GM19372 (cell line): Measurements from ENCODE around the gene TMEM214.

Experiments used
- ATAC-seq: cut with Tn5 transposase; IDR thresholded peaks from one replicate; pipeline ENCODE4 v1.9.1; 2021; ENCODE audit warnings: mild to moderate bottlenecking, low read depth, moderate library complexity; ENCODE audit not compliant: unreplicated experiment

TMEM214 gene

DNA sequence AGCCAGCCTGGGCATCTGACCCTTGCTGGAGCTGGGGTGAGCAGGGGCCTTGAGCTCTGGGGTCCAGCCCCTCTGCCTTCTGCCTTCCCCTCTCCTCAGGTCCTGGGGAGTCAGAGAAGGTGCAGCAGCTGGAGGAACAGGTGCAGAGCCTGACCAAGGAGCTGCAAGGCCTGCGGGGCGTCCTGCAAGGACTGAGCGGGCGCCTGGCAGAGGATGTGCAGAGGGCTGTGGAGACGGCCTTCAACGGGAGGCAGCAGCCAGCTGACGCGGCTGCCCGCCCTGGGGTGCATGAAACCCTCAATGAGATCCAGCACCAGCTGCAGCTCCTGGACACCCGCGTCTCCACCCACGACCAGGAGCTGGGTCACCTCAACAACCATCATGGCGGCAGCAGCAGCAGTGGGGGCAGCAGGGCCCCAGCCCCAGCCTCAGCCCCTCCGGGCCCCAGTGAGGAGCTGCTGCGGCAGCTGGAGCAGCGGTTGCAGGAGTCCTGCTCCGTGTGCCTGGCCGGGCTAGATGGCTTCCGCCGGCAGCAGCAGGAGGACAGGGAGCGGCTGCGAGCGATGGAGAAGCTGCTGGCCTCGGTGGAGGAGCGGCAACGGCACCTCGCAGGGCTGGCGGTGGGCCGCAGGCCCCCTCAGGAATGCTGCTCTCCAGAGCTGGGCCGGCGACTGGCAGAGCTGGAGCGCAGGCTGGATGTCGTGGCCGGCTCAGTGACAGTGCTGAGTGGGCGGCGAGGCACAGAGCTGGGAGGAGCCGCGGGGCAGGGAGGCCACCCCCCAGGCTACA, 49.4 kb downstream of the TMEM214 start:
- no peak for ATAC-seq

DNA sequence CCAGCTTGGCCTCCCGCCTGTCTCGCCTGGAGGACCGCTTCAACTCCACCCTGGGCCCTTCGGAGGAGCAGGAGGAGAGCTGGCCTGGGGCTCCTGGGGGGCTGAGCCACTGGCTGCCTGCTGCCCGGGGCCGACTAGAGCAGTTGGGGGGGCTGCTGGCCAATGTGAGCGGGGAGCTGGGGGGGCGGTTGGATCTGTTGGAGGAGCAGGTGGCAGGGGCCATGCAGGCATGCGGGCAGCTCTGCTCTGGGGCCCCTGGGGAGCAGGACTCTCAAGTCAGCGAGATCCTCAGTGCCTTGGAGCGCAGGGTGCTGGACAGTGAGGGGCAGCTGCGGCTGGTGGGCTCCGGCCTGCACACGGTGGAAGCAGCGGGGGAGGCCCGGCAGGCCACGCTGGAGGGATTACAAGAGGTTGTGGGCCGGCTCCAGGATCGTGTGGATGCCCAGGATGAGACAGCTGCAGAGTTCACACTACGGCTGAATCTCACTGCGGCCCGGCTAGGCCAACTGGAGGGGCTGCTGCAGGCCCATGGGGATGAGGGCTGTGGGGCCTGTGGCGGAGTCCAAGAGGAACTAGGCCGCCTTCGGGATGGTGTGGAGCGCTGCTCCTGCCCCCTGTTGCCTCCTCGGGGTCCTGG, 50.1 kb downstream of the TMEM214 start:
- no peak for ATAC-seq

DNA sequence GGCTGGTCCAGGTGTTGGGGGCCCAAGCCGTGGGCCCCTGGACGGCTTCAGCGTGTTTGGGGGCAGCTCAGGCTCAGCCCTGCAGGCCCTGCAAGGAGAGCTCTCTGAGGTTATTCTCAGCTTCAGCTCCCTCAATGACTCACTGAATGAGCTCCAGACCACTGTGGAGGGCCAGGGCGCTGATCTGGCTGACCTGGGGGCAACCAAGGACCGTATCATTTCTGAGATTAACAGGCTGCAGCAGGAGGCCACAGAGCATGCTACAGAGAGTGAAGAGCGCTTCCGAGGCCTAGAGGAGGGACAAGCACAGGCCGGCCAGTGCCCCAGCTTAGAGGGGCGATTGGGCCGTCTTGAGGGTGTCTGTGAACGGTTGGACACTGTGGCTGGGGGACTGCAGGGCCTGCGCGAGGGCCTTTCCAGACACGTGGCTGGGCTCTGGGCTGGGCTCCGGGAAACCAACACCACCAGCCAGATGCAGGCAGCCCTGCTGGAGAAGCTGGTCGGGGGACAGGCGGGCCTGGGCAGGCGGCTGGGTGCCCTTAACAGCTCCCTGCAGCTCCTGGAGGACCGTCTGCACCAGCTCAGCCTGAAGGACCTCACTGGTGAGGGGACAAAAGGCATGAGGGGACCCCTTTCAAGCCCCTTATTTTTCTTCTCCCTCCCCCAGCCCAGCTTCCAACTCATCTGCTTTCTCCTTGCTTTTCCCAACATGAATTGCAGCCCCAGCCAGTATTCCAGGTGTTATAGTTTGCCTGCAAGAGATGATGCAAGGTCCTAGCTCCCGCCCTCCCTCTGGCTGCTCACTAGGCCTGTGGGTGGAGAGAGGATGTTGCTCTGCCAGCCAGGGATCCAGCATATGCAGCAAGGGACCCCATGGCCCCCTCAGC, 50.9 kb downstream of the TMEM214 start:
- no peak for ATAC-seq

DNA sequence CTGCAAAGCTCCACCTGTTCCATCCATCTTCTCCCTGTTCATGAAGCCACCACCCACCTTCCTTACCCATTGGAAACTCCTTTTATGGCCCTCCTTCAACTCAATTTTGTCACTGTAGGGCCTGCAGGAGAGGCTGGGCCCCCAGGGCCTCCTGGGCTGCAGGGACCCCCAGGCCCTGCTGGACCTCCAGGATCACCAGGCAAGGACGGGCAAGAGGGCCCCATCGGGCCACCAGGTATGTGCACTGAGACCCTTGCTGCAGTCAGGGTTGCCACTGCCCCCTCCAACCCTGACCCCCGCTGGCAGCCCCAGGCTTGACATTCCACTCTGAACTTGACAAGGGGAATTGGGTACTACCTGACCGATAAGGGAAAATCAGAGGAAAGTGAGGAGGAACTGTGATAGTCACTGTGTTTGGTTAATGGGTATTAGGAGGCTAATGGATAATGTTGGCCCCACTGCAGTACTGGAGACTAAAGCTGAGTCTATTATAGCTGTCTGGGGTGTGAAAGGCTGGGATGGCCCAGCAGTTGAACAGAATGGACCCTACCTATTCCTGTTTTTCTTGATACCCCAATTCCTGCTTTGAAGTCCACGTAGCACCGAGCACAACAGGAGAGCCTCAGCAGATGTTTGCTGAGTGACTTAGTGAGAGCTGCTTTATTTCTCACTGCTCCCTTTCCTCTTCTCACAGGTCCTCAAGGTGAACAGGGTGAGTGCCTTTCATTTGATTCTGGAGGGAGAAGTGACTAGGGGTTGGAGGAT, 51.7 kb downstream of the TMEM214 start:
- ATAC-seq, result no peak

DNA sequence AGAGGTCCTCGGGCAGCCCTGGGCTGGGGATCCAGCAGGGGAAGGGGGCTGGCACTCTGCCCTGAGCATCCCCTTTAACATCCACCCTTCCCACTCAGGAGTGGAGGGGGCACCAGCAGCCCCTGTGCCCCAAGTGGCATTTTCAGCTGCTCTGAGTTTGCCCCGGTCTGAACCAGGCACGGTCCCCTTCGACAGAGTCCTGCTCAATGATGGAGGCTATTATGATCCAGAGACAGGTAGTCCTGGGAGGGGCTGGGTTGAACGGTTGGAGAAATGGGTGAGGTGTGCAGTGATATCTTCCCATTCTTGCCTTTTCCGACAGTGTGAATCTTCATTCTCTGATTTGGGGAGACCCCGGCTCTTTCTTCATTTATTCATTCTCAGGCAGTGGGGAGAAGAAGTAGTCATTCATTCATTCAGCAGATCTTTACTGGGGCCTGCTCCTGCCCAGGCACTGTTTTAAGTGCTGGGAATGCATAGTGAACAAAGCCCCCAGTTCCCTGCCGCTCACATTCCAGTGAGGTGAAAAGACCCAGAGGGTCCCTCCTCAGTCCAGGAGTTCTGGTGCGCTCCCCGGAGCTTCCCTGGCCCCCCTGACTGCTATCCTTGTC, 52.4 kb downstream of the TMEM214 start:
- ATAC-seq, result no peak

DNA sequence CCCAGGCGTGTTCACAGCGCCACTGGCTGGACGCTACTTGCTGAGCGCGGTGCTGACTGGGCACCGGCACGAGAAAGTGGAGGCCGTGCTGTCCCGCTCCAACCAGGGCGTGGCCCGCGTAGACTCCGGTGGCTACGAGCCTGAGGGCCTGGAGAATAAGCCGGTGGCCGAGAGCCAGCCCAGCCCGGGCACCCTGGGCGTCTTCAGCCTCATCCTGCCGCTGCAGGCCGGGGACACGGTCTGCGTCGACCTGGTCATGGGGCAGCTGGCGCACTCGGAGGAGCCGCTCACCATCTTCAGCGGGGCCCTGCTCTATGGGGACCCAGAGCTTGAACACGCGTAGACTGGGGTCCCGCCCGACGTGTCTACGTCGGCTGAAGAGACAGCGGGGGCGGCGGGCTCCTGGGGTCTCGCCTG, 52.9 kb downstream of the TMEM214 start:
- no peak for ATAC-seq

DNA sequence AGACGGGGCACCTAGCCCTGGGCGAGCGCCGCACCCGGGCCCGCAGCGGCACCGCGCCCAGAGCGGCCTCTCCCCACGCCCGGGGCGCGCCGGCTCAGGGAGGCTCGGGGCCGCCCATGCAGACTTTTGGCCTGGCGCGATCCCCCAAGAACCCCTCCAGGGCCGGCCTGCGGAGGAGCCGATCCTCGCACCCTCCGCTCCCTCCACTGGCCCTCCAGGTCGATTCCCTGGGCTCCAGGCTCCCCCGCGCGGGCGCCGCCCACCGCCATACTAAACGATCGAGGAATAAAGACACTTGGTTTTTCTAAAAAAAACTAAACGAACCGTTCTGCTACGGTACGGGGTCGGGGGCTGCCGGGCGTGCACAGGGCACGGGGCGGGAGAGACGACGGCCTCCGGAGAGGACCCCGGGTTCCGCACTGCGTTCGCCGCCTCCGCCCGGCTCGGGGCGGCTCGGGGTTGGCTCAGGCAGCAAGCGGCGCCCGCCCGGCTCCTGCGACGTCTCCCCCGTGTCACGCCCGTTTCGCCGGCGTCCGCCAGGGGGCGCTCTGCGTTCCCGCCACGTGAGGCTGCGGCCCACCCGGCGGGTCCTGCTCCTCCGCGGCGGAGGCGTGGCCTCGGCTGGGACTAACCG, 53.4 kb downstream of the TMEM214 start:
- ATAC-seq, result peak; percentile 78

DNA sequence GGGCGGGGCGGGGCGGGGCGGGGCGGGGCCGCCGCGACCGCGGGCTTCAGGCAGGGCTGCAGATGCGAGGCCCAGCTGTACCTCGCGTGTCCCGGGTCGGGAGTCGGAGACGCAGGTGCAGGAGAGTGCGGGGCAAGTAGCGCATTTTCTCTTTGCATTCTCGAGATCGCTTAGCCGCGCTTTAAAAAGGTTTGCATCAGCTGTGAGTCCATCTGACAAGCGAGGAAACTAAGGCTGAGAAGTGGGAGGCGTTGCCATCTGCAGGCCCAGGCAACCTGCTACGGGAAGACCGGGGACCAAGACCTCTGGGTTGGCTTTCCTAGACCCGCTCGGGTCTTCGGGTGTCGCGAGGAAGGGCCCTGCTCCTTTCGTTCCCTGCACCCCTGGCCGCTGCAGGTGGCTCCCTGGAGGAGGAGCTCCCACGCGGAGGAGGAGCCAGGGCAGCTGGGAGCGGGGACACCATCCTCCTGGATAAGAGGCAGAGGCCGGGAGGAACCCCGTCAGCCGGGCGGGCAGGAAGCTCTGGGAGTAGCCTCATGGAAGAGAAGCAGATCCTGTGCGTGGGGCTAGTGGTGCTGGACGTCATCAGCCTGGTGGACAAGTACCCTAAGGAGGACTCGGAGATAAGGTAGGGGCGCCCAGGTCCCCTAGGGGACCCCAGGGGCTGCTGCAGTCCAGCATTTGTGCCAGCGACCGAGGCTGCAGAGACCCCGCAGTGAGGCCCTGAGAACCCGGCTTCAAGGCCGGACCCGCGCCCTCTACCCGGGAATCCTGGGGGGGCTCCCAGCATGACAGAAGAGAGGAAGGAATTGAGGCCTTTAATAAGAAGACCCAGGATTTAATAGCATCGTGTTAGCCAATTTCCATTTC, 54.2 kb downstream of the TMEM214 start, which contains the start of gene KHK:
TSS of gene KHK (plus strand) at position 49 of the 870 bp plus-strand sequence. CDS start at position 537, 488 bp downstream.
- ATAC-seq, result no peak

DNA sequence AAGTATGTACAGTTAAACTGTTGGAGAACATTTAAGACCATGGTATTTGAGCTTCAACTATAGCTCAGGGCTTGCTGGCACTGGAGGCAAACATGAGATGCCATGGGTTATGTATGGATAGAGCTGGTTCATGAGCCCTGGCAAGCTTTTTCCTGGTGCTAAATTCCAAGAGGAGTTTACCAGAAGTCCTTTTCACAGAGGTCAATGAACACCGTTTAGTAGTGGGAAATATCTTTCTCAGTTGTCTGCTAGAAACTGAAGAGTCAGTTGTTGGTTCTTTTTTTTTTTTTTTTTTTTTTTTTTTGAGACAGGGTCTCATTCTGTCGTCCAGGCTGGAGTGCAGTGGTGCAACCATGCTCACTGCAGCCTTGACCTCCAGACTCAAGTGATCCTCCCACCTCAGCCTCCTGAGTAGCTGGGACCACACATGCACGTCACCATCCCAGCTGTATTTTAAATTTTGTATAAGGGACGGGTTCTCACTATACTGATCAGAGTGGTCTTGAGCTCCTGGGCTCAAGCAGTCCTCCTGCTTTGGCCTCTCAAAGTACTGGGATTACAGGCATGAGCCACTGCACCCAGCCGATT, 55.2 kb downstream of the TMEM214 start:
- ATAC-seq, result no peak

DNA sequence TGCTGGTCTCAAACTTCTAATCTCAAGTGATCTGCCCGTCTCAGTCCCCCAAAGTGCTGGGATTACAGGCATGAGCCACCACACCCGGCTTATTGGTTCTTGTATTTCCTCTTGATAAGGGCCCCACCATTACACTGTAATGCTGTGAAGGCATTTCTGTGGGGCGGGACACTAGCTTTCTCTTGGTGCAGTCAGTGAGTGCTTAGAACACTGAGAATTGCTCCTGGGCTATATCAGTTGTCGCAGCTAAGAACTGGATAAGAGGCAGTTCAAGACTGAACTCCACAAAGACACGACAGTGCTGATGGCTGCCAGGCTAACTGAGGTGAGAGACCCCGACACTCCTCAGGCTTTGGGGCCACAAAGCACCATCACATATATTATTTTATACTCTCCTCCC, 55.9 kb downstream of the TMEM214 start:
- ATAC-seq, result no peak

DNA sequence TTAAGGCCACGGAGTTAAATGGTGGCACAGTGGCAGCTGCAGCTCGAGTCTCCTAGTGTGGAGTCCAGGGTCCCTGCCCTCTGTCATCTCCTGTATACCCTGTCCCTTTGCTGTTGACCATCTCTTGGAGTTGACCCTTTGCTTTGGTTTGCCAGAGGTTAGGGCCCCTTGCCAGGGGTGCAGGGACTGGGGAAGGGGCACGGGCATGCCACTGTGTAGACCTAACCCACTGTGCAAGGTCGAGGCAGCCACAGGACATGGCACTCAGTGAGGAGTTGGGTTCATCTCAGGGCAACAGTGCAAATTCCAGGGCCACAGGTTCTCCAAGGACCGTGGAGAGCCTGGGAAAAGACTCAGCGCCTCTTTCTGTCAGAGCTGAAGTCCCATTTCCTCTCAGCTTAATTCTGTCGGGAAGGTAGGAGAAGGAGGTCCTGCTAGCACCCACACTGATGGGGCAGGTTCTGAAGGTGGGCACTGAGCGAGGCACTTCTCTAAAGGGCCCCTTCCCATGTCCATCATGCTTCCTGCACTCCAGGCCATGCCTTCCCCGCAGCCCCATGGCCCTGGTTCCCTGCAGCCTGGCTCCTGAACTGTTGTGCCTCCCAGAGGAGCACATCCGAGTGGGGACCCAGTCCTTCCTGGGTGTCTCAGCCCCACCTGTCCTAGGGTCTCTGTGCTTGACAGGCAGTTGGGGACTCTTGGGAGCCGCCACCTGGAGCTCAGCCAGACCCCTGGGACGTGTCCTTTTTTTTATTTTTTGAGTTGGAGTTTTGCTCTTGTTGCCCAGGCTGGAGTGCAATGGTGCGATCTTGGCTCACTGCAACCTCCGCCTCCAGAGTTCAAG, 56.6 kb downstream of the TMEM214 start:
- no peak for ATAC-seq
